HG03354 (cell line): ENCODE data around the gene CMTM5.
"Not testable (repeated sequence)": the region's sequence is repeated elsewhere in the genome, so short reads cannot be mapped to it uniquely, and the experiment has no call there.

Experiments
- ATAC-seq: cut with Tn5 transposase; IDR thresholded peaks from one replicate; pipeline ENCODE4 v1.9.1; 2021; ENCODE audit warnings: mild to moderate bottlenecking; ENCODE audit not compliant: unreplicated experiment, poor library complexity, severe bottlenecking

Gene CMTM5

DNA sequence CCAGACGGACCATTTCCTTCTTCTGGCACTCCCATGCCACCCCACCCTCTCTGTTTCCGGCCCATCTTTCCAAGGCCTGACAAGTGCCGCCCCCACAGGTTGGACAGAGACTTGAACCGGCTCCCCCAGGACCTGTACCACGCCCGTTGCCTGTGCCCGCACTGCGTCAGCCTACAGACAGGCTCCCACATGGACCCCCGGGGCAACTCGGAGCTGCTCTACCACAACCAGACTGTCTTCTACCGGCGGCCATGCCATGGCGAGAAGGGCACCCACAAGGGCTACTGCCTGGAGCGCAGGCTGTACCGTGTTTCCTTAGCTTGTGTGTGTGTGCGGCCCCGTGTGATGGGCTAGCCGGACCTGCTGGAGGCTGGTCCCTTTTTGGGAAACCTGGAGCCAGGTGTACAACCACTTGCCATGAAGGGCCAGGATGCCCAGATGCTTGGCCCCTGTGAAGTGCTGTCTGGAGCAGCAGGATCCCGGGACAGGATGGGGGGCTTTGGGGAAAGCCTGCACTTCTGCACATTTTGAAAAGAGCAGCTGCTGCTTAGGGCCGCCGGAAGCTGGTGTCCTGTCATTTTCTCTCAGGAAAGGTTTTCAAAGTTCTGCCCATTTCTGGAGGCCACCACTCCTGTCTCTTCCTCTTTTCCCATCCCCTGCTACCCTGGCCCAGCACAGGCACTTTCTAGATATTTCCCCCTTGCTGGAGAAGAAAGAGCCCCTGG, 1.2 kb upstream of the CMTM5 start:
- no peak for ATAC-seq

DNA sequence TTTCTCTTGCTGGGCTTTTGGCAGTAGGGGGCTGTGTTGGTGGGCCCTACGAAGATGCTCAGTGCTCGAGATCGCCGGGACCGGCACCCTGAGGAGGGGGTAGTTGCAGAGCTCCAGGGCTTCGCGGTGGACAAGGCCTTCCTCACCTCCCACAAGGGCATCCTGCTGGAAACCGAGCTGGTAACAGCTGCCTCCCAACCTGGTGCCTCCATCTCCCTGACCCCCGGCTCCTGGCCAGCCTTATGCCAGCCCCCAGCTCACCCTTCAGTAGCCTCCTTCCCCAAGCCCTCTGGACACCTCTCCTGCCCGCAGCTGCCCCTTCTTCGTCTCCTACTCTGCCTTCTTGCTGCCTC, 328 bp downstream of the CMTM5 start:
- no peak for ATAC-seq

DNA sequence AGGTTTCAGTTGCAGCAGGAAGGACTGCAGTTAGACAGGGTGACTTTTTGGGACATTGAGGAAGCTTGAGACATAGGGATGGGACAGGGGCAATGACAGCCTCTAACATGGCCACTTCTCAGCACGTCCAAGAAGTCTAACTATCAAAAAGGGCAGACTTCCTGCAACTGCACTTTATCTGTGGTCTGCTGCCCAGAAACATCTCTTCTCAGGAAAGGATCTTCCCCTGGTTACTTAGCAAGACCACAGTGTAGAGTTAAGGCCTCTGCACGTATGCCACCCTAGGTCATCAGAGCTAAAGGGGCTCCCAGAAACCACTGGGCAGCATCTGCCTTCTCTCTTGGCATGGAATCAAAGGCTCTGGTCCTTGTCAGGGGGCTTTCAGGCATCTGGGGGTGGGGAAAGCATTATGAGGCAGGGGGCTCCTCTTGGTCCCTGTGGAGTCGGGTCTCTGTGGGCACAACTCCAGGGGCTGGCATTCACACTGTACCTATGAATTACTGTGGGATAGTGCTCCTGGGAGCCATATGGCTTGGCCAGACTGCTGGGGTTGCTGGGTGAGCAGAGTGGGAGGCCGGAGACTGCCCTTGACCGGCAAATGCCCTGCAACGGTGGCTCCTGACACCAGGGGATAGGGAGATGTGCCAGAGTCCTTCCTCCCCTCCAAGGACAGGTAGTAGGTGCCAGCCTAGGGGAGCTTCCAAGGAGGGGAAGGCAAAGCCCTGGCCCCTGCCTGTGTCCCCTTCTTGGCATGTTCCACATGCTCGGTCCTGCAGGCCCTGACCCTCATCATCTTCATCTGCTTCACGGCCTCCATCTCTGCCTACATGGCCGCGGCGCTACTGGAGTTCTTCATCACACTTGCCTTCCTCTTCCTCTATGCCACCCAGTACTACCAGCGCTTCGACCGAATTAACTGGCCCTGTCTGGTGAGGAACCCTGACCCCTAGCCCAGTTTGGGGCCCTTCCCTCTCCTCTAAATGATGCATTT, 1.0 kb downstream of the CMTM5 start:
- no peak for ATAC-seq

DNA sequence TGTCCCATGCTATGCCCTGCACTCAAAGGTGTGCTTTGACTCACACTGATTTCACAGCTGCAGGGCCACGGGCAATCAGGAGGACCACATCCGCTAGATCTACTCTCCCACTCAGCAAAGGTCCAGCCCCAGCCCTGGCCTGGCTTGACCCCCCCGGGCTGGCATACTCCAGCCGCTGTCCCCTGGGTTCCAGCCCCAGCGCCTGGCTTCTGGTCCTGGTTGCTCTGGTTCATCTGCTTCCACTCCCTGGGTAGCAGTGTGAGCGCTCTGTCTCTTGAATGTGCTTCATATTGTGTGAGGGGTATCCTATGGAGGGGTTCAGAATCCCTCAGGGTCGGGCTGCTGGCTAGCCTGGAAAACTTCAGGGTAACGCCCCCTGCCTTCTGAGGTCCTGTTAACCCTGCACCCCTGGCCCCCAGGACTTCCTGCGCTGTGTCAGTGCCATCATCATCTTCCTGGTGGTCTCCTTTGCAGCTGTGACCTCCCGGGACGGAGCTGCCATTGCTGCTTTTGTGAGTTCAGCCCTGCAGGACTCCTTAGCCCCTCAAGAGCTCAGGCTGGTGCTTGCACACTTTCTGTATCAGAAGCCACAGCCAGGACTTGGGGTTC, 1.9 kb downstream of the CMTM5 start:
- ATAC-seq, result no peak

DNA sequence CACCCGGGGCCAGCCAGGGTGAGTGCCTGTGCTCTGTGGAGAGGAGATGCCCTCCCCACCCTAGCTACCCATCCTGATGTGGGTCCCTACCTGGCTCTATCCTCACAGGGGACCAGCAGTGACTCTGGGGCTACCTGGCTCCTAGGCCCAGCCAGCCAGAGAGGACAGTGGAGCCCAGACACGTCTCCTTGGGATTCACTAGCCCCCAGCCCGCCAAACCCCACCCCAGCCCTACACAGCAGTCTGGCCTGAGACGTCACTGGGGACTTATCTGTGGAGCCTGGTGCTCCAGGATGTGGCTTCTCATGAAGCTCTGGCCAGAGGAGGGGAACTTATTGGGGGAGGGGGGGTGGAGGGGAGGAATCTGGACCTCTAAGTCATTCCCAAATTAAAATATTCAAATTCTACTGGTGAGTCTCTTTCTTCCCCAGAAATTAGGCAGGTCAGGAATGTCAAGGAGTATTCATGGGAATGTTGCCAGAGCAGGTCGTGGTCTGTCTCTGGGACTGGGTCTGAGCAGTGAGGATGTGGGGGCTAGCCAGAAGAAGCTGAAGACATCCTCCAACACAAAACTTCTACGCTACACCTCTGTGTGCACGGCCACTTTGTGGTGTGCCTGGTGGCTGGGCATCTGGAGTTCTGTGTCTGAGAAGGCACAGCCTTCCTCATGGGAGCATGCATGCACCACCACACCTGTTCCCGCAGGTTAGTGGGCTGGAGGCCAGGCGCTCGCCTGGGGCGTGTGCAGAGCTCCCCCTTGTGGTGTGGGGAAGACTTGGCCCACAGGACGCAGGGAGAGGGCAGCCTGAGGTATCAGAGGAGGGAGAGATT, 2.7 kb downstream of the CMTM5 start:
- no peak for ATAC-seq

DNA sequence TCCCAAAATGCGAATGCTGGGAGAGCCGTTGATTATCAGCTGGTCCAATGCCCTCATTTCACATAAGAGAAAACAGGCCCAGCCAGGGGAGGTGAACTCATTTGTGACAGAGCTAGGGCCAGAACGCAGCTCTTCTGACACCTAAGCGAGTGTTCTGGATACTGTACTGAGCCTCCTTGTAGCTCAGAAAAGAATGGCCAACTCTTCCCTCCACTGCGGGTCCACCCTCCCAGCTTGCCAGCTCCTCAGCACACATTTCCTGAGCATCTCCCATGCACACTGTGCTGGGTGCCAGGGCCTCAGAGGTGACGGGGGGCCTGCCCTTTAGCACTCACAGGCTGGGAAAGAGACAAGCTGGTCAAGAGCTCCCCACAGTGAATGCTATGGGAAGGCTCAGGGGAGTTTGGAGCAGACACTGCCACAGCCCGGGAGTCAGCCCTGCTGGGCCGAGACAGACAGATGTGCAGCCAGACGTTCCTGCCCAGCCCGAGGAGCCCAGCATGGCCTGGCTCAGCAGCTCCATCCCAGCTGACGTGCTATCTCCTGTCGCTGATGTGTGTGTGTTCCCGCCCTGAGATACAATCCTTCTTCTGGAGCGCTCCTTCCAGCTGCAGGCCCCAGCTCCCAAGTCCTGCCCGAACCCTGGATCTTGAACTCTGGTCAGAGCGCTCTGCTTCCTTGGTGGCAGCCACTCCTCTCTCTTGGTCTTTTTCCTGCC, 3.5 kb downstream of the CMTM5 start:
- ATAC-seq, result no peak

DNA sequence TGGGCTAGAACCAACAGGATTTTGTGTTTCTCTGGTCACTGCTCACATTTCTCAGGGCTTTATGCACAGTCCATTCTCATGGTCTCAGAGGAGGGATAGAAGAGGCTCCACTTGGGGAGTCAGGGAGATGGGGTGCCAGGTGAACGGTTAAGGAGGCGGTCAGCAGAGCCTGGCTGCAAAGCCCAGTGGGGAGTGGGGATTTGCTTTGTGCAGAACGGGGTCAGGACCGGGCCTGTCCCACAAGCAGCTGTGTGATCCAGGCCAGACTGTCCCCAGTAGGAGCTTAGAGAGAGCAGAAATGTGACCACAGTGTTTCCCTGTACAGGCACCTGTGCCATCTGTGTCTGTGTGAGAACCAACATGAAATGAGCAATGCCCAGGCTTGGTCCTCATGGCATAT, 4.1 kb downstream of the CMTM5 start:
- no peak for ATAC-seq

DNA sequence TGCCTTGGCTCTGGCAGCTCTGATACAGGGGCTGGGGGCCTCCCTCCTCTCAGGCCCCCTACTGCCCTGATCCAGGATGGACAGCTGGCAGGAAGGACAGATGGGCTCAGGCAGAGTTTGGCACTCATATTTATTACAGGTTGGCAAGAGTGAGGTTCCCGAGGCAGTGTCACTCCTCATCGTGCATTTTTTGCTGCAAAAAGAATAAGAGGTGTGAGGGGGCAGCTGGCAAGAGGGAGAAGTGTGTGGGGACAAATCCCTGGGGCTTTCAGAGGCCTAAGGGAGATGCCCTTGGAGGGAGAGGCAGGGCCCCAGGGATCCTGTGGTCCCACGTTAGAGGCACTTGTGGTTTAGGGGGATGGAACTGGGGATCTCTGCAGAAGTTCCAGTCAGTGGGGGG, 5.0 kb downstream of the CMTM5 start:
- no peak for ATAC-seq

DNA sequence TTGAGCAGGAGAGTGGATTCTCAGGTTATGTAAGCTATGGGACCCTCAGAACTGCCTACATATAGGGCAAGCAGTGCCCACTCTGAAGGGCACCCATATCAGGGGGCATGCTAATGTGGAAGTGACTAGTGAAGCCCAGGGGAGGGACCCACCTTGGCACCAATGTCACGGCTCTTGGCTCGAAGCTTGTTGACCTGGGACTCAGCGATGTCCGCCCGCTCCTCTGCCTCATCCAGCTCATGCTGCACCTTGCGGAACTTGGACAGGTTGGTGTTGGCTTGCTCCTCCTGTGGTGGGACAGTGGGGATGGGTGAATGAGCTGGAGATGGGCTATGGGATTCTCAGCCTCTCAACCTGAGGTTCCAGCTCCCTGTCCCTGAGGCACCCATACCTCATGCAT, 5.4 kb downstream of the CMTM5 start:
- no peak for ATAC-seq

DNA sequence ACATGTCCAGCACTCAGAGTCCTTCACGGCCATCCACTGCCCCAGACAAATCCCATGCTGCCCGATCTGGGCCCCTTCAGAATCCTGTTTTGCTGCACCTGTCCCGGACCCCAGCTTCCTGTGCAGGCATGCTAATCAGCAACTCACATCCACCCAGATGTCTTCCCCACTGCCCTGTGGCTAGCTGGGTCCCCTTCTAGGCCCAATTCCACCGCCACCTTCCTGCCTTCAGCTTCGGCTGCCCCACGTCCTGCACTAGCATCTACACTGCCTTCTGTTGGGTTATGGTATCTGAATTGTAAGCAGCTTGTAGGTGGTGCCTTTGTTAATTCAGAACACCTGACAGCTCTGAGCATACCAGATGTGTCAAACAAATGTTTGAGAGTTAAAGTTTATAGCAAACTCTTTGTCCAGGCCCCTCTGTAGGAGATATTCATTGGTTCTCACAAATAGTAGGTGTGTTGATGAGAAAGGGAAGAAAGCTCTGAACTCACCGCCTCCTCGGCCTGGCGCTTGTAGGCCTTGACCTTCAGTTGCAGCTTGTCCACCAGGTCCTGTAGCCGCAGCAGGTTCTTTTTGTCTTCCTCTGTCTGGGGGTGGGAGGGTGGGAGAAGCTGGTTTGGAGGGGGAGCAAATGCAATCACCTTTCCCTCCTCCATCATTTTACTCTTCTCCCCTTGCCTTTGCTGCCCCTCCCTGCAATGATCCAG, 6.0 kb downstream of the CMTM5 start:
- no peak for ATAC-seq

DNA sequence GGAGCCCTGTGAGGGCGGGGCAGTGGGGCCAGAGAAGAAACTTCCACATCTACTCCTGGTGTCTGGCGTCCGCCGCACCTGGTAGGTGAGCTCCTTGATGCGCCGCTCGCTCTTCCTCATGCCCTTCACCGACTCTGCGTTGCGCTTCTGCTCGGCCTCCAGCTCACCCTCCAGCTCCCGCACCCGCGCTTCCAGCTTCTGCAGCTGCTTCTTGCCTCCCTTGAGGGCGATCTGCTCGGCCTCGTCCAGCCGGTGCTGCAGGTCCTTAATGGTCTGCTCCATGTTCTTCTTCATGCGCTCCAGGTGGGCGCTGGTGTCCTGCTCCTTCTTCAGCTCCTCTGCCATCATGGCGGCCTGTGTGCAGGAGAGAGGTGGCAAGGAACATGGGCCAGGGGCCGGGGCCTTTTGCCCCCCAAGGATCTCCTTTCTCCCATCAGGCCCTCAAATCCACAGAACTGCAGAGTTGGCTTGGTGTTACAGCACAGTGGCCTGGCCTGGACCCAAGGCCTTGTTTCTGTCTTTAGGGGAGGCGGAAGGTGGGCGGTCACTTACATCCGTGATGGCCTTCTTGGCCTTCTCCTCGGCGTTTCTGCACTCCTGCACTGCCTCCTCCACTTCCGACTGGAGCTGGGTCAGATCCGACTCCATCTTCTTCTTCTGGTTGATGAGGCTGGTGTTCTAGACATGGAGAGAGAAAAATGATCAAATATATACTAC, 7.7 kb downstream of the CMTM5 start:
- ATAC-seq, result no peak

DNA sequence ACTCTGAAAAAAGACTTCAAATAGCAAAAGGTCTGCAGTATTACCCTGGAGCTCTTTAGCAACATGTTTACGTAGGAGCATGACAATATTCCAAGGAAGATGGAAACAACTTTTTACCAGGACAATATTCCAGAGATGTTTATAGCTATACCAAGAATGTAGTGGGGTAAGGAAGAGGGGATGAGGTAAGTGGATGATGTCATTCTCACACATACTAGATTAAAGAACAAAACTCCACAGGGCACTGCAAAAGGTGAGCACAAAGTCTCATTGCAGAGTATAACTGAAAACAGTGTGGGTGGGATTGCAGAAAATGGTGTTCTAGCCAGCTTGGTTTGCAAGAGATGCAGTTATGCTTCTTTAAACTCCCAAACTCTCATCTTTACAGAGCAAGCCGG, 8.4 kb downstream of the CMTM5 start:
- no peak for ATAC-seq

DNA sequence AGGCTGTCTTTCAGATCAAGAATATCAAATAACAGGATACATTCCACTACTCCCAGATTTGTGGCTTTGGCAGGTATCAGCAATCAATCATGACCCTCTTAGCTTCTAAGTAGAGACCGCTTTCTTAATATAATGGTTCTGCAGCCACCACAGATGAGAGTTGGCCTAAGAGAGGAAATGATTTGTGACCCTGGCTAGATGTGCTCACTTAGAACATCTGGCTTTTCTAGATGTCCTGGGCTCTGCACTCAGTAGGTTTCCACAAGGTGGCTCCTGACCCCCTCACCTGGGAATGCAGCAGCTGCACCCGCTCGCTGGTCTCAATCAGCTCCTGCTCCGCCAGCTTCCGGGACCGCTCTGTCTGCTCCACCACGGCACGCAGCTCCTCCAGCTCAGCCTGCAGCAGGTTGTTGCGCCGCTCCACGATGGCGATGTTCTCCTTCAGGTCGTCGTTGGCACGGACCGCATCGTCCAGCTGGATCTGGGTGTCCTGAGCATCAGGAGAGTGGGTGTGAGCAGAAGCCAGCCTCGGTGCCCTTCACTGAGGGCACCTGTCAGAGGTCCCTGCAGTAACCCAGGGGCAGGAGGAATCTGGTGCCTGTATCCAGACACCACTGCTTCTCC, 8.9 kb downstream of the CMTM5 start:
- ATAC-seq, result no peak

DNA sequence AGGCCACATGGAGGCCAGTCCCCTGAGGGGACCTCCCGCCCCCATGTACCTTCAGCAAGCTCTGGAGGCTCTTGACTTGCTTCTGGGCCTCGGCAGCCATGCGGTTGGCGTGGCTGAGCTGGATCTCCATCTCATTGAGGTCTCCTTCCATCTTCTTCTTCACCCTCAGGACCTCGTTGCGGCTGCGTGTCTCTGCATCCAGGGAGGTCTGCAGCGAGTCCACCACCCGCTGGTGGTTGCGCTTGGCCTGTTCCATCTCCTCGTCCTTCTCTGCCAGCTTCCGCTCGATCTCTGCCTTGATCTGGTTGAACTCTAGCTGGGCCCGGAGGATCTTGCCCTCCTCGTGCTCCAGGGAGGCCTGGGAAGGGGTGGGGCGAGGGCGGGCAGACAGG, 9.4 kb downstream of the CMTM5 start:
- not testable (repeated sequence) for ATAC-seq

DNA sequence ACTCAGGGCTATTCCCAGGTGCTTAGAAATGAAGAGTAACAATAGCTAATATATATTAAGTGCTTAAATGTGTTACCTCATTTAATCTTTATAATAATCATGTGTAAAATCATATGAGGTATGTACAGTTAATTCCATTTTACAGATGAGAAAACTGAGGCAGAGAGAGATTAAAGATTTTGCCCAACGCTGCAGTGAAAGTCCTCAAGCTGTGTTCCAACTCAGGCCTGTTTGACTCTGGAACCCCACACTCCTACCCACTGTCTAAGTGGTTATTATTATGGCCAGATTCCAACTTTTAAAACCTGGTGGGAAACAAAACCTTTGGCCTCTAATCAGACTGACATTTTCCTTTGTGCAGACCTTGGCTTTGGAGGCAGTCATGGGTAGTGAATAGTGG, 10.2 kb downstream of the CMTM5 start:
- no peak for ATAC-seq

DNA sequence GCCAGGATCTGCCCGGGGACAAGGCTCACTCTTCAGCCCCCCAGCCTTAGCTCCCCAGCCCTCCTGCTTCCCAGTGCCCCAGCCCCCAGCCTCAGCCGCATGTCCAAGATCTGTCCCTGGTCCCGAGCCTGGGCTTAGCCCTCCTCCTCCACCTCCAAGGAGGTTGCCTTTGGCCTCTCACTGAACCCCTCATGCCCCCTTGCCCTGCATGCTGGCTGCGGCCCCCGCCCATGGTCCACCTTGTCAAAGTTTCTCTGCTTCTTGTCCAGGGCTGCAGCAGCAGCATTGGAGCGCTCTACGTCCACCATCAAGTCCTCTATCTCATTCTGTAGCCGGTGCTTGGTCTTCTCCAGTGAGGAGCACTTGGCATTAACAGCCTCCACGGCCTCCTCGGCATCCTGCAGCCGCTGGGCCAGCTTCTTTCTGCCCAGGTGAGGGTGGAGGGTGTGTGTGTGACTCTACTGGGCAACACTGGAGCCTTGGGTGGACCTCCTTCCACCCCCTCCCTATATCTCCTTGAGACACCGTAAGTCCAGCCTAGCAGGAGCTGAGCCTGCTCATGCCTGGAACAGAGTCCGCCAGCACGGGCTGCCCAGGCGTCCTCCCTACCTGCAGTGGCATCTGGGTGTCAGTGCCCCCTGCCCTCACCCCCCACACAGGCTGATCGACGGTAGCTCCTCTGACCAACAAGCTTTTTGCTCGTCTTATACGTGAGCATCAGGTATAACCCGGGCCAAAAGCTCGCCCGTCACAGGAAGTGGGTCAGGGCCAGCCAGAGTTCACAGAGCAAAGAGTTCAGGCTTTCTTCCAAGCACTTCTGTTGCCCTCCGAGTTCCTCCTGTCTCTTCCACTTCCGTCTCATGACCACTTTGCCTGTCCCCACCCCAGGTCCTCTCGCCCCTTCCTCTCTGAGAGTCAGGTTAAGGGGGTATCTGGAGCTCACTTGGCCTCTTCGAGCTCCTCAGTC, 11.4 kb downstream of the CMTM5 start:
- no peak for ATAC-seq

DNA sequence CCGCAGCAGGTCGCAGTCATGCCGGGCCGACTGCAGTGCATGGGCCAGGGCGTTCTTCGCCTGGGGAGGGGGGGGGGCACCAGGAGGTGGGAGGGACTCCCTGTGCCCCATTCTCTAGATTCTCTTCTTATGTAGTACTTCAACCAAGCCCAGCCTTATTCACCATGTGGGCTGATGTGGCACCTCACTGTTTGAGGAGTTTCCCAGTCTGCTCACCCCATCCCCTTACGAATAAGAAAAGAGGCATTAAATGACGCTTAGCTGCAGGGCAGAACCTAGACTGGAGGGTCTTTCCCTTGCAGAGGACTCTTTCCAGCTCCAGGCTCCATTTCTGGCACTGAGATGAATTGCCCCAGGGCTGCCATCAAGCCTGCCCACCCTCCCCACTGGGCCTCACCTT, 12.2 kb downstream of the CMTM5 start:
- no peak for ATAC-seq
